ENCODE measurements around the gene RELA. TPM values are rescaled to one million over a fixed set of nuclear protein-coding genes. Genes with fewer than 3 reads are reported as not detected.

The RELA gene
- total RNA-seq, 6 experiments from 2014 or later: 66.9 to 72.7 (median 69.5) TPM

DNA sequence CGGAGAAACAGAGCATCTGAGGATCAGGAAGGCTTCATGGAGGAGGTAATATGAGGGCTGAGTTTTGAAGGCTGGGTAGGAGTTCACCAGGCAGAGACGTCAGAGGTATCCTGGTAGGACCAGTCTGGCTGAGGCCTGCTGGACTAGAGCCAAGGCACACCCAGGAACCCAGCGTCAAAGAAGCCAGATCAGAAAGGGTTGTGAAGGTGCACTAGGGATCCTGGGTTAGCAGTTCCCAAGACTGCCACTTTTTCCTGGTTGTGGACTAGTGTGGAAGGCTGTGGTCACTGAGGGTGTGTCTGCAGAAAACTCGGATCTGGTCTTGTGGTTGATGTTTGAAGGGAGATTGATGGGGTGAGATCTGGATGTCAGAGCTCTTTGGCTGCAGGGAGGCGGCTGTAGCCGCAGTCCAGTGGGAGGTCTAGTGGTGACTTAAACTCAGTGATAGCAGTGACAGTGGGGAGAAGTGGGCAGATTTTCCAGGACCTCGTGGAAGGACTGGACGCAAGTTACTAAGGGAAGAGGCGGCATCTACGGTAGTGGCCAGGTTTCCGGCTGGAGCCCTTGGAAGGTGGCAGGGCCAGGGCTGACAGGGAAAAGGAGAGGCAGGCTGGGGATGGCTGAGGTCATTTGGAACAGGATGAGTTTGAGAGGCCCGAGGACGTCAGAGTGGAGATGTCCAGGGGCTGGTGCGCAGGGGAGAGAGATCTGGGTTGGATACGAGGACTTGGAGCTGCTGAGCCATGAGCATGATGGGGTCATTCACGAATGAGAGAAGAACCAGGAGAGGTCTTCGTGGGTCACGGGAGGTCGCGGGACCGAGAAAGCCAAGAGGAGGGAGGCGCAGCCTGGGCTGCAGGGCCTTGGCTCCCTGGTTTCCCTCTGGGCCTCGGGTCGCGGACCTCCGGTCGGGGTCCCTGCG is 10.9 kb downstream of the RELA start:
- H3K27ac Mint-ChIP-seq: peak overlapping the region; percentile 93
- peak overlapping the region; percentile 84 for H3K4me3 Mint-ChIP-seq
- no peak for DNase-seq
- peaks cover 28% of the 10 kb centered on the region for H3K4me1 Mint-ChIP-seq (ENCODE audit: low read depth)
- H3K9me3 Mint-ChIP-seq: no peaks in the 10 kb centered on the region
- TF ChIP-seq, protein P1, sequence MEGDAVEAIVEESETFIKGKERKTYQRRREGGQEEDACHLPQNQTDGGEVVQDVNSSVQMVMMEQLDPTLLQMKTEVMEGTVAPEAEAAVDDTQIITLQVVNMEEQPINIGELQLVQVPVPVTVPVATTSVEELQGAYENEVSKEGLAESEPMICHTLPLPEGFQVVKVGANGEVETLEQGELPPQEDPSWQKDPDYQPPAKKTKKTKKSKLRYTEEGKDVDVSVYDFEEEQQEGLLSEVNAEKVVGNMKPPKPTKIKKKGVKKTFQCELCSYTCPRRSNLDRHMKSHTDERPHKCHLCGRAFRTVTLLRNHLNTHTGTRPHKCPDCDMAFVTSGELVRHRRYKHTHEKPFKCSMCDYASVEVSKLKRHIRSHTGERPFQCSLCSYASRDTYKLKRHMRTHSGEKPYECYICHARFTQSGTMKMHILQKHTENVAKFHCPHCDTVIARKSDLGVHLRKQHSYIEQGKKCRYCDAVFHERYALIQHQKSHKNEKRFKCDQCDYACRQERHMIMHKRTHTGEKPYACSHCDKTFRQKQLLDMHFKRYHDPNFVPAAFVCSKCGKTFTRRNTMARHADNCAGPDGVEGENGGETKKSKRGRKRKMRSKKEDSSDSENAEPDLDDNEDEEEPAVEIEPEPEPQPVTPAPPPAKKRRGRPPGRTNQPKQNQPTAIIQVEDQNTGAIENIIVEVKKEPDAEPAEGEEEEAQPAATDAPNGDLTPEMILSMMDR (IDR thresholded peaks at IDR 0.05): no peak
- peaks cover 13% of the 10 kb centered on the region for H3K27me3 Mint-ChIP-seq (ENCODE audit: insufficient read depth)
- peaks cover 22% of the 10 kb centered on the region for H3K36me3 Mint-ChIP-seq (ENCODE audit: low read depth)

DNA sequence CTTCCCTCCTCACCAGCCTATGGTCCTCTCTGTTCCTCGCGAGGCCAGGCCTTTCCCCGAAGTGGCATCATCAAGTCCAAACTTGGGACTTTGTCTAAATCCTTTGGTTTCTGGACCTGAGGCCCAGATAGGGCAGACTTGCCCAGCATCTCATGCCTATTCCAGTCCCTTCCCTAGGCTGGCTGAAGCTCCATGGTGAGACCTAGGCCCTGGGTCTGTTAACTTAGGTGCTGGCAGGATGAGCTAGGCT is 11.5 kb downstream of the RELA start:
- H3K4me3 Mint-ChIP-seq: no peak overlapping the region
- H3K4me1 Mint-ChIP-seq (ENCODE audit: low read depth): peaks cover 28% of the 10 kb centered on the region
- H3K27ac Mint-ChIP-seq: peak overlapping the region; percentile 93
- DNase-seq: no peak
- TF ChIP-seq, protein P1 (IDR thresholded peaks at IDR 0.05): no peak
- H3K36me3 Mint-ChIP-seq (ENCODE audit: low read depth): peaks cover 18% of the 10 kb centered on the region
- H3K9me3 Mint-ChIP-seq: no peaks in the 10 kb centered on the region
- H3K27me3 Mint-ChIP-seq (ENCODE audit: insufficient read depth): peaks cover 13% of the 10 kb centered on the region

DNA sequence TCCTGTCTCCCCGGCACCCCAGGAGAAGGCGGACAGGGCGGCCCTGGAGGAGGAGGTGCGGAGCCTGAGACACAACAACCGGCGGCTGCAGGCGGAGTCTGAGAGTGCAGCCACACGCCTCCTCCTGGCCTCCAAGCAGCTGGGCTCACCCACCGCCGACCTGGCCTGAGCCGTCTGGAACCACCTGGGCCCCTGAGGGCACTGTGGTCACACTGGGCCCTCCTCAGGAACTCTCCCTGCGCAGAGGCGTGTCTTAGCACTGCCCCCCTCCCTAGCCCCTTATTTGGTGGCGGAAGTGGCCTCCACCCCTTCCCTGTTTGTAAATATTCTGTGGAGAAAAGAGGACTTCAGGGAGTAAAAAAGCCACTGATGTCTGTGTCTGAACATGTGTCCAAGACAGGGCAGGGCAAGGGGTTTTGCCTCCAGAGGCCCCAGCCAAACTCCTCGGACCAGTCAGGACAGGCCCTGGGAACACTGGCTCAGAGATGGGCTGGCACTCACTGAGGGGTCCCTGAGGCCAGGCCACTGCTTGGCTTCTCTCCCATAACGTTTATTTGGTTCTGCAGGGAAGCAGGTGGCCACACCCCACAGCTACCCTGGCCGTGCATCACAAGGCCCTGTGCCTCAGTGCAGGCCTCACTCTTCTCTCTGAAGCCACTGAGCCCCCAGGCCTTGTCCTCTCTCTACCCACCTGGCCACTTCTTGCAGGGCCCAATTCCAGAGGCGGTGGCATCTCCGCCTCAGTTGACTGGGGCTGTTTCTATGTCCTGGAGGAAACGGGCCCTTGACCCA is 12.0 kb downstream of the RELA start:
- Mint-ChIP-seq H3K36me3 (ENCODE audit: low read depth) (peaks cover 17% of the 10 kb centered on the region), H3K4me1 (ENCODE audit: low read depth) (peaks cover 30% of the 10 kb centered on the region), H3K27me3 (ENCODE audit: insufficient read depth) (peaks cover 13% of the 10 kb centered on the region), H3K9me3 (no peaks in the 10 kb centered on the region), H3K4me3 (no peak overlapping the region), H3K27ac (no peak overlapping the region)
- TF ChIP-seq, protein P1 (IDR thresholded peaks at IDR 0.05): no peak
- no peak for DNase-seq

DNA sequence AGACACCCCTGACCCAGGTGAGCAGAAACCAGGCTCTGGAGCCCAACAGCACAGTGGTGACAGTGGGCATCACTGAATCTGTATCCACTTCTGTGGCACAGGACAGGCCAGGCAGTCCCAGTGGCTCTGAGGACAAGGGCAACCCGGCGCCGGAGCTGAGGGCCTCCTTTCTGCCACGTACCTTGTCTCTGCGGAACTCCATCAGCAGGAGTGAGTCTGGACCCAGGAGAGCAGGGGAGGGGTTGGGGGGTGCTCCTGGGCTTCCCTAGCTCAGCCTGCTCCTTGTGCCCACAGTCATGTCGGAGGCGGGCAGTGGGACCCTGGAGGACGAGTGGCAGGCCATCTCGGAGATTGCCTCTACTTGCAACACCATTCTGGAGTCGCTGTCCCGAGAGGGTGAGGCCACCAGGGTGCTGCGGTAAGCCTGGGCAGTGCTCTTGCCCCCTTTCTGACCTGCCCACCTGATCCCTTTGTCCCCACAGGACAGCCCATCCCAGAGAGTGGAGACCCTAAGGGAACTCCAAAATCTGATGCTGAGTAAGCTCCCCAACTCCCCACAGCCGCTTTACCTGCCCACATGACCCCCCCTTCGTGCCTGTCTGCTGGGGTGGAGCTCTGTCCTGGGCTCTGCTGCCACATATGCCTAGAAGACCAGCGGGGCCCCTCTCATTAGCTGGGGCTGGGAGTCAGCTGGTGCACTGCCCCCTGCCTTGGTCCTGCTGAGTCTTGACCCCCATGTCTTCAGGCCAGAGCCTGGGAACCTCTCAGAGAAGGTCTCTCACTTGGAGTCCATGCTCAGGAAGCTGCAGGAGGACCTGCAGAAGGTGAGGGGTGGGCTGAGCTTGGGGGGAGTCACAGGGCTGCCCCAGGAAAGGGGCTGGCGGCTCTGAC is 12.8 kb downstream of the RELA start:
- Mint-ChIP-seq H3K27ac (no peak overlapping the region), H3K36me3 (ENCODE audit: low read depth) (peaks cover 15% of the 10 kb centered on the region), H3K4me3 (no peak overlapping the region), H3K27me3 (ENCODE audit: insufficient read depth) (peaks cover 14% of the 10 kb centered on the region), H3K9me3 (no peaks in the 10 kb centered on the region), H3K4me1 (ENCODE audit: low read depth) (peaks cover 37% of the 10 kb centered on the region)
- TF ChIP-seq, protein P1 (IDR thresholded peaks at IDR 0.05): no peak
- DNase-seq: no peak

DNA sequence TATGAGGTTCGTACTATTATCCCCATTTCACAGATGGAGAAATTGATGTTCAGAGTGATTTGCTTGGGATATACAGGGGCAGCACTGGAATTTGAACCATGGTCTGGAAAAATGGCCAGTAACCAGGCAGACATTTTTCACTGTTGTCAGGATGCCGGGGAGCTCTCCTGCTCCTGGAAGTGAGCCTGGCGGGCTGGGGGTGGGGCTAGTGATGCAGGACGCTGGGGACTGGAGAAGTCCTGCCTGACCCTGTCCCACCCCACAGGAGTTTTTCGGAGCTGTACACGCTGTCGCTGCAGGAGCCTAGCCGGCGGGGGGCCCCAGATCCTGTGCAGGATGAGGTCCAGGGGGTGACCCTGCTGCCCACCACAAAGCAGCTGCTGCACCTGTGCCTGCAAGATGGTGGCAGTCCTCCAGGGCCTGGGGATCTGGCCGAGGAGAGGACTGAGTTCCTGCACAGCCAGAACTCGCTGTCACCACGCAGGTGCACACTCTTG is 13.7 kb downstream of the RELA start:
- H3K4me3 Mint-ChIP-seq: no peak overlapping the region
- no peak for DNase-seq
- peaks cover 12% of the 10 kb centered on the region for H3K27me3 Mint-ChIP-seq (ENCODE audit: insufficient read depth)
- peaks cover 45% of the 10 kb centered on the region for H3K4me1 Mint-ChIP-seq (ENCODE audit: low read depth)
- H3K27ac Mint-ChIP-seq: no peak overlapping the region
- TF ChIP-seq, protein P1 (IDR thresholded peaks at IDR 0.05): no peak
- no peaks in the 10 kb centered on the region for H3K9me3 Mint-ChIP-seq
- peaks cover 12% of the 10 kb centered on the region for H3K36me3 Mint-ChIP-seq (ENCODE audit: low read depth)

All from HFFc6 (cell line).